HG03135 (cell line): ENCODE results near the gene GGCT.
"Not testable (repeated sequence)": the region's sequence is repeated elsewhere in the genome, so short reads cannot be mapped to it uniquely, and the experiment has no call there.

Source experiments
- ATAC-seq: cut with Tn5 transposase; IDR thresholded peaks from one replicate; pipeline ENCODE4 v1.9.1; 2021; ENCODE audit warnings: mild to moderate bottlenecking, moderate library complexity; ENCODE audit not compliant: unreplicated experiment

Gene GGCT

GRCh38 chr7:30519122-30519521 lies 14.5 kb upstream of the GGCT start:
- ATAC-seq = no peak

GRCh38 chr7:30515761-30516160 lies 11.1 kb upstream of the GGCT start:
- ATAC-seq = no peak

GRCh38 chr7:30514776-30515175 lies 10.1 kb upstream of the GGCT start:
- ATAC-seq = no peak

- ATAC-seq = no peak
These were observed 9.5 kb upstream of the GGCT start for GRCh38 chr7:30514177-30514576.

- no peak for ATAC-seq
These were observed 9.1 kb upstream of the GGCT start for GRCh38 chr7:30513762-30514161.

GRCh38 chr7:30511973-30512662 lies 7.5 kb upstream of the GGCT start:
- ATAC-seq = no peak

- ATAC-seq = no peak
These were observed 6.9 kb upstream of the GGCT start for GRCh38 chr7:30511494-30511893.

GRCh38 chr7:30510124-30511075 lies 5.8 kb upstream of the GGCT start:
- ATAC-seq = peak; percentile 51

GRCh38 chr7:30509171-30509857 lies 4.7 kb upstream of the GGCT start:
- not testable (repeated sequence) for ATAC-seq

GRCh38 chr7:30507346-30507900 lies 2.8 kb upstream of the GGCT start:
- ATAC-seq = not testable (repeated sequence)

- ATAC-seq = no peak
These were observed 607 bp upstream of the GGCT start for GRCh38 chr7:30505174-30505697.

- no peak for ATAC-seq
These were observed 1.1 kb downstream of the GGCT start for GRCh38 chr7:30503274-30504212.

- ATAC-seq = no peak
These were observed 2.0 kb downstream of the GGCT start for GRCh38 chr7:30502470-30503251.

GRCh38 chr7:30501264-30501663 lies 3.4 kb downstream of the GGCT start:
- no peak for ATAC-seq

- ATAC-seq = no peak
These were observed 11.4 kb downstream of the GGCT start for GRCh38 chr7:30493228-30493627.

- ATAC-seq = no peak
These were observed 13.2 kb downstream of the GGCT start for GRCh38 chr7:30491417-30491816.

- ATAC-seq = no peak
These were observed 17.3 kb downstream of the GGCT start for GRCh38 chr7:30487371-30487770.

- no peak for ATAC-seq
These were observed 19.0 kb downstream of the GGCT start for GRCh38 chr7:30485667-30486066.

- not testable (repeated sequence) for ATAC-seq
These were observed 23.2 kb downstream of the GGCT start for GRCh38 chr7:30481416-30481815.
